Measurements from ENCODE around the gene PRPF6.

GRCh38 chr20:64080013-64080812, 99.3 kb downstream of the PRPF6 start, which contains the start of gene OPRL1:
- TF ChIP-seq KLF11 (CRISPR knock-in tag; IDR thresholded peaks at IDR 0.05) (no peak), PCBP2 (optimal IDR thresholded peaks at IDR 0.05; ENCODE audit: low read depth, low read length, poor library complexity, severe bottlenecking) (no peak), TRIM24 (CRISPR knock-in tag; IDR thresholded peaks at IDR 0.05) (0 out of 2 replicates have a peak, but pooled peaks have one; percentile 57), CTCF (CRISPR knock-in tag; IDR thresholded peaks at IDR 0.05) (0 out of 2 replicates have a peak, but pooled peaks have one; percentile 8), CHD4 (IDR thresholded peaks at IDR 0.05; ENCODE audit: borderline replicate concordance, low read length) (no peak), MTA1 (CRISPR knock-in tag; IDR thresholded peaks at IDR 0.05; ENCODE audit: borderline replicate concordance) (peak; percentile 62; the same call in 1 of the 2 replicates), ZNF326 (CRISPR knock-in tag; IDR thresholded peaks at IDR 0.05; ENCODE audit: borderline replicate concordance) (no peak), NCOA1 (CRISPR knock-in tag; IDR thresholded peaks at IDR 0.05) (no peak), ZZZ3 (CRISPR knock-in tag; IDR thresholded peaks at IDR 0.05; ENCODE audit: borderline replicate concordance) (no peak), MXI1 (IDR thresholded peaks at IDR 0.05; ENCODE audit: borderline replicate concordance, low read depth, low read length) (no peak)

Data from HepG2 (cell line).